ENCODE results near the gene AHCYL1. TPM values are rescaled to one million over a fixed set of nuclear protein-coding genes. Genes with fewer than 3 reads are reported as not detected.
A peak's percentile ranks its signal among the peaks of the same experiment; 100 is the strongest.

The AHCYL1 gene
- total RNA-seq, 1 experiment from 2014 or later, result 89.6 TPM

DNA sequence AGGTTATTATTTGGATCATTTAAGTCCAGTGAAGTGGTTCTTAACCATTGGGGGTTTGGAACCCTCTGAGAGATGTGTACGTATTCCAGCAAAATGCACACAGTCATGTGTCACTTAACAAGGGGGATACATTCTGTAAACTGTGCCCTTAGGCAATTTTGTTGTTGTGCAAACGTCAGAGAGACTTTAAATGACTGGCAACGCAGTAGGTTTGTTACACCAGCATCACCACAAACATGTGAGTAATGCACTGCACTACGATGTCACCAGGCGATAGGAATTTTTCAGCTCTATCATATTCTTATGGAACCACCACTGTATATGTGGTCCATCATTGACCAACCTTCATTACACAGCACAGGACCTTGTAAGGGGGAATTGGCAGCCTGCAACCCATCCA is 11.9 kb downstream of the AHCYL1 start:
- POLR2A ChIA-PET (ENCODE audit: low non-redundant PET), result no interaction called here
- no peak for TF ChIP-seq EZH2 (IDR thresholded peaks at IDR 0.05; ENCODE audit: borderline replicate concordance, low read depth, low read length, poor library complexity, severe bottlenecking)
- TF ChIP-seq, protein P1, sequence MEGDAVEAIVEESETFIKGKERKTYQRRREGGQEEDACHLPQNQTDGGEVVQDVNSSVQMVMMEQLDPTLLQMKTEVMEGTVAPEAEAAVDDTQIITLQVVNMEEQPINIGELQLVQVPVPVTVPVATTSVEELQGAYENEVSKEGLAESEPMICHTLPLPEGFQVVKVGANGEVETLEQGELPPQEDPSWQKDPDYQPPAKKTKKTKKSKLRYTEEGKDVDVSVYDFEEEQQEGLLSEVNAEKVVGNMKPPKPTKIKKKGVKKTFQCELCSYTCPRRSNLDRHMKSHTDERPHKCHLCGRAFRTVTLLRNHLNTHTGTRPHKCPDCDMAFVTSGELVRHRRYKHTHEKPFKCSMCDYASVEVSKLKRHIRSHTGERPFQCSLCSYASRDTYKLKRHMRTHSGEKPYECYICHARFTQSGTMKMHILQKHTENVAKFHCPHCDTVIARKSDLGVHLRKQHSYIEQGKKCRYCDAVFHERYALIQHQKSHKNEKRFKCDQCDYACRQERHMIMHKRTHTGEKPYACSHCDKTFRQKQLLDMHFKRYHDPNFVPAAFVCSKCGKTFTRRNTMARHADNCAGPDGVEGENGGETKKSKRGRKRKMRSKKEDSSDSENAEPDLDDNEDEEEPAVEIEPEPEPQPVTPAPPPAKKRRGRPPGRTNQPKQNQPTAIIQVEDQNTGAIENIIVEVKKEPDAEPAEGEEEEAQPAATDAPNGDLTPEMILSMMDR (conservative IDR thresholded peaks at IDR 0.05; ENCODE audit: low read depth, low read length), result no peak
- Histone ChIP-seq H3K4me1 (ENCODE audit: insufficient read depth, low read length, poor library complexity, severe bottlenecking) (peaks cover 4% of the 10 kb centered on the region), H3K4me3 (ENCODE audit: low read depth, low read length, poor library complexity, severe bottlenecking) (no peak overlapping the region), H3K27me3 (replicated peaks; ENCODE audit: insufficient read depth, low read depth, low read length, poor library complexity) (no peaks in the 10 kb centered on the region), H3K27ac (ENCODE audit: low read depth, low read length, poor library complexity, severe bottlenecking) (no peak overlapping the region), H3K9me3 (ENCODE audit: low read depth, low read length, poor library complexity, severe bottlenecking) (no peaks in the 10 kb centered on the region), H3K36me3 (ENCODE audit: insufficient read depth, low read length, poor library complexity, severe bottlenecking) (no peaks in the 10 kb centered on the region)
- BruUV-seq (replicated peaks), result no TSS peak
- no peak for DNase-seq (ENCODE audit: low spot score)
- intact Hi-C loops (cut with micrococcal nuclease; ENCODE audit: unreplicated experiment), result no loop called here
- CTCF ChIA-PET, result no interaction called here

DNA sequence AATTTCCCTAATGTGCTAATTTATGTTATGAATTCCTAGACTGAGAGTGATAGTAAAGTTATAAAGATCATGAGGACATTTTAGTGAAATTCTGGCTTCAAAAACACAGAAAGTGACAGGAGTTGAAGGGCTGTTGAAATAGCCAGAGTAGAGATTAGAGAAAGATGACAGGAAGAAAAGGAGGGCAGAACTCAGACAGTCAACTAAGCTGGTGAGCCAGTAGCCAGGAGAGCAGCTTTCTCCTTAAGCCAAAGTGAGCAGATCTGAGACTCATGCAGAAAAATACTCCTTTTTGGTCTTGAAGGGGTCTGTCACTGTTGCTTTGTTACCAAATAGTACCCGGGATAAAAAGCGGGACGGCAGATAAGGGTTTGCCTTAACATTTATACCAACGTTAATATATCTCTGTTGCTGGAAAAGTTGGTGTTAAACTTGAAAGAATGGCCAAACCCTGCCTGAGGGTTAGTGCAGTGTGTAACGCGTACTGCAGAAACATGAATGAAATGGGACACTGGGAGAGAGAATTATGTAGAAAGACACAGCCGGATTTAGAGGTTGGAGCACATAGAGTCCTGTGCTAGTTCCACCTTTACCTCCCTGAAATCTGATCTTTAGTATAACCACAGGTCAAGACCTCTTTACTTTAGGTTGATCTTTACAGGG is 12.8 kb downstream of the AHCYL1 start:
- no TSS peak for BruUV-seq (replicated peaks)
- POLR2A ChIA-PET (ENCODE audit: low non-redundant PET), result no interaction called here
- CTCF ChIA-PET, result interaction anchor here (1.0 kb wide), 1 partner anchor 13 kb away, joined by 3 read pairs; the partner anchor contains the start of gene AHCYL1

DNA sequence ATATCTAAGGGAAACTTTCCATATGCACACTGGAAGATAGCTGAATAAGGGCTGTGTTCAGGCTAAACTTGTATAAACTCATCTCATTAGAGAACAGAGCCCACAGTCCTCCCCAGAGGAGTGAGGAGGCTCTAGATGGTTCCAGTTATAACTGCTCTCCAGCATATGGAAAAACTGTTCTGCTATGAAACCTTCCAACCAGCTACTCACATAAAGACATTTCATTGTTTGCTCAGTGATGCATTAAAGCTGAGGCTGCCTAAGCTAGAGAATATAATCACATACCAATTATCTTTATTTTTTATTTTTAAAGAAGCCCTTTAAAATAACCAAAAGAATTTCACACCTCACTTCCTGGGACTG is 13.3 kb downstream of the AHCYL1 start:
- intact Hi-C loops (cut with micrococcal nuclease; ENCODE audit: unreplicated experiment), result no loop called here
- DNase-seq (ENCODE audit: low spot score), result no peak
- TF ChIP-seq, protein P1 (conservative IDR thresholded peaks at IDR 0.05; ENCODE audit: low read depth, low read length), result no peak
- no peak for TF ChIP-seq EZH2 (IDR thresholded peaks at IDR 0.05; ENCODE audit: borderline replicate concordance, low read depth, low read length, poor library complexity, severe bottlenecking)
- Histone ChIP-seq H3K27me3 (replicated peaks; ENCODE audit: insufficient read depth, low read depth, low read length, poor library complexity) (no peaks in the 10 kb centered on the region), H3K36me3 (ENCODE audit: insufficient read depth, low read length, poor library complexity, severe bottlenecking) (no peaks in the 10 kb centered on the region), H3K27ac (ENCODE audit: low read depth, low read length, poor library complexity, severe bottlenecking) (peak overlapping the region; percentile 29), H3K4me3 (ENCODE audit: low read depth, low read length, poor library complexity, severe bottlenecking) (no peak overlapping the region), H3K4me1 (ENCODE audit: insufficient read depth, low read length, poor library complexity, severe bottlenecking) (peaks cover 14% of the 10 kb centered on the region), H3K9me3 (ENCODE audit: low read depth, low read length, poor library complexity, severe bottlenecking) (no peaks in the 10 kb centered on the region)
- ChIA-PET CTCF (interaction anchor here (1.0 kb wide), 1 partner anchor 13 kb away, joined by 3 read pairs; the partner anchor contains the start of gene AHCYL1), POLR2A (ENCODE audit: low non-redundant PET) (no interaction called here)
- BruUV-seq (replicated peaks), result no TSS peak

More for the DNA sequence above, 12.8 kb downstream of the AHCYL1 start:
- intact Hi-C loops (cut with micrococcal nuclease; ENCODE audit: unreplicated experiment), result no loop called here
- TF ChIP-seq, protein P1 (conservative IDR thresholded peaks at IDR 0.05; ENCODE audit: low read depth, low read length), result no peak
- TF ChIP-seq EZH2 (IDR thresholded peaks at IDR 0.05; ENCODE audit: borderline replicate concordance, low read depth, low read length, poor library complexity, severe bottlenecking), result no peak
- no peaks in the 10 kb centered on the region for H3K27me3 ChIP-seq (replicated peaks; ENCODE audit: insufficient read depth, low read depth, low read length, poor library complexity)
- DNase-seq (ENCODE audit: low spot score), result no peak
- no peak overlapping the region for H3K4me3 ChIP-seq (ENCODE audit: low read depth, low read length, poor library complexity, severe bottlenecking)
- no peaks in the 10 kb centered on the region for H3K36me3 ChIP-seq (ENCODE audit: insufficient read depth, low read length, poor library complexity, severe bottlenecking)
- H3K4me1 ChIP-seq (ENCODE audit: insufficient read depth, low read length, poor library complexity, severe bottlenecking), result peaks cover 9% of the 10 kb centered on the region
- peak overlapping the region; percentile 29 for H3K27ac ChIP-seq (ENCODE audit: low read depth, low read length, poor library complexity, severe bottlenecking)
- no peaks in the 10 kb centered on the region for H3K9me3 ChIP-seq (ENCODE audit: low read depth, low read length, poor library complexity, severe bottlenecking)

Data from A673 (cell line).